Karpas-422 (cell line): ENCODE measurements around the gene KIRREL1. TPM values are rescaled to one million over a fixed set of nuclear protein-coding genes. Genes with fewer than 3 reads are reported as not detected.

Source experiments
- DNase-seq: peaks from one replicate; pipeline ENCODE4 v3.0.0-alpha.2; 2015
- H2AFZ ChIP-seq: fragments of 200-600 bp; sonication (generic); 2 replicates; pipeline ENCODE4 v1.6.1; 2014; ENCODE audit warnings: antibody characterized with exemption, low read length, mixed read lengths
- H3K27ac ChIP-seq: fragments of 200-600 bp; sonication (generic); 2 replicates; pipeline ENCODE4 v1.5.1; 2014; ENCODE audit warnings: mild to moderate bottlenecking, low read length, moderate library complexity
- H3K27me3 ChIP-seq: fragments of 200-600 bp; sonication (generic); 2 replicates; pipeline ENCODE4 v1.6.1; 2014; ENCODE audit warnings: low read length, mixed read lengths
- H3K36me3 ChIP-seq: fragments of 200-600 bp; sonication (generic); 2 replicates; pipeline ENCODE4 v1.6.1; 2014; ENCODE audit warnings: low read length, mixed read lengths; ENCODE audit not compliant: insufficient read depth
- H3K4me1 ChIP-seq: fragments of 200-600 bp; sonication (generic); 2 replicates; pipeline ENCODE4 v1.6.1; 2014; ENCODE audit warnings: mild to moderate bottlenecking, low read length, mixed read lengths
- H3K4me2 ChIP-seq: fragments of 200-600 bp; sonication (generic); 2 replicates; pipeline ENCODE4 v1.6.1; 2014; ENCODE audit warnings: low read length, low read depth, mild to moderate bottlenecking; ENCODE audit not compliant: poor library complexity, severe bottlenecking
- H3K4me3 ChIP-seq: fragments of 200-600 bp; sonication (generic); 2 replicates; pipeline ENCODE4 v1.5.1; 2014; ENCODE audit warnings: mild to moderate bottlenecking, antibody characterized with exemption, low read length, mixed read lengths
- H3K79me2 ChIP-seq: fragments of 200-600 bp; sonication (generic); 2 replicates; pipeline ENCODE4 v1.6.1; 2014; ENCODE audit warnings: mild to moderate bottlenecking, low read length, mixed read lengths
- H3K9ac ChIP-seq: fragments of 200-600 bp; sonication (generic); 2 replicates; pipeline ENCODE4 v1.6.0; 2014; ENCODE audit warnings: low read length
- H3K9me2 ChIP-seq: fragments of 200-600 bp; sonication (generic), shearing (Covaris generic); replicated peaks from 2 replicates; pipeline ENCODE4 v1.6.0; 2014; ENCODE audit warnings: mild to moderate bottlenecking, low read length, moderate library complexity; ENCODE audit not compliant: insufficient read depth
- H3K9me3 ChIP-seq: fragments of 300-700, 200-600 bp; sonication (generic); 2 replicates; pipeline ENCODE4 v1.6.1; 2014; ENCODE audit warnings: low read length, mixed read lengths
- H4K20me1 ChIP-seq: fragments of 200-600 bp; sonication (generic); 2 replicates; pipeline ENCODE4 v1.6.1; 2014; ENCODE audit warnings: mild to moderate bottlenecking, antibody characterized with exemption, low read length, low read depth; ENCODE audit not compliant: insufficient read depth
- total RNA-seq: library from RNA; depleted of rRNA; stranded (reverse); fragments of >200 nt; shearing (Covaris generic); gene quantifications from 2 replicates; pipeline ENCODE4 v1.2.3, GENCODE V29; 2014; ENCODE audit warnings: low replicate concordance

KIRREL1 gene
- total RNA-seq, 1 experiment from 2014 or later = not detected

- no peak overlapping the region for H2AFZ ChIP-seq
- H3K9ac ChIP-seq = no peak overlapping the region
- no peaks in the 10 kb centered on the region; the same call in 1 of the 2 replicates for H3K4me1 ChIP-seq
- no peaks in the 10 kb centered on the region for H3K9me3 ChIP-seq
- no peak overlapping the region for H3K27ac ChIP-seq
- H3K9me2 ChIP-seq = no peaks in the 10 kb centered on the region
- H3K36me3 ChIP-seq = no peaks in the 10 kb centered on the region
- no peak overlapping the region for H3K4me2 ChIP-seq
- no peaks in the 10 kb centered on the region for H3K27me3 ChIP-seq
- H3K4me3 ChIP-seq = no peak overlapping the region
- H4K20me1 ChIP-seq = no peaks in the 10 kb centered on the region
- no peaks in the 10 kb centered on the region for H3K79me2 ChIP-seq
- no peak for DNase-seq
Measured at GRCh38 chr1:157967205-157967604, 26.2 kb upstream of the KIRREL1 start.

- Histone ChIP-seq H4K20me1 (no peaks in the 10 kb centered on the region), H3K36me3 (no peaks in the 10 kb centered on the region), H3K9me3 (no peaks in the 10 kb centered on the region), H3K27me3 (no peaks in the 10 kb centered on the region), H3K9me2 (no peaks in the 10 kb centered on the region), H3K79me2 (no peaks in the 10 kb centered on the region), H3K4me3 (no peak overlapping the region), H2AFZ (no peak overlapping the region), H3K4me1 (no peaks in the 10 kb centered on the region; the same call in 1 of the 2 replicates), H3K4me2 (no peak overlapping the region), H3K9ac (no peak overlapping the region), H3K27ac (no peak overlapping the region)
- DNase-seq = no peak
Measured at GRCh38 chr1:157968508-157968907, 24.9 kb upstream of the KIRREL1 start.

- no peak overlapping the region for H3K4me3 ChIP-seq
- no peak overlapping the region for H3K27ac ChIP-seq
- no peak overlapping the region for H3K4me2 ChIP-seq
- H3K9me3 ChIP-seq = no peaks in the 10 kb centered on the region
- H2AFZ ChIP-seq = no peak overlapping the region
- no peaks in the 10 kb centered on the region for H3K79me2 ChIP-seq
- DNase-seq = no peak
- no peaks in the 10 kb centered on the region for H3K27me3 ChIP-seq
- no peak overlapping the region for H3K9ac ChIP-seq
- H3K36me3 ChIP-seq = no peaks in the 10 kb centered on the region
- H3K4me1 ChIP-seq = no peaks in the 10 kb centered on the region
- no peaks in the 10 kb centered on the region for H4K20me1 ChIP-seq
- H3K9me2 ChIP-seq = no peaks in the 10 kb centered on the region
Measured at GRCh38 chr1:157968946-157969345, 24.5 kb upstream of the KIRREL1 start.

- Histone ChIP-seq H3K9ac (no peak overlapping the region), H4K20me1 (no peaks in the 10 kb centered on the region), H3K4me2 (no peak overlapping the region), H3K9me2 (no peaks in the 10 kb centered on the region), H3K36me3 (no peaks in the 10 kb centered on the region), H3K4me3 (no peak overlapping the region), H3K9me3 (no peaks in the 10 kb centered on the region), H2AFZ (no peak overlapping the region), H3K79me2 (no peaks in the 10 kb centered on the region), H3K27me3 (no peaks in the 10 kb centered on the region), H3K27ac (no peak overlapping the region), H3K4me1 (no peaks in the 10 kb centered on the region)
- DNase-seq = peak; percentile 72
Measured at GRCh38 chr1:157969697-157970485, 23.6 kb upstream of the KIRREL1 start.

GRCh38 chr1:157971769-157972168 lies 21.7 kb upstream of the KIRREL1 start:
- no peak for DNase-seq
- Histone ChIP-seq H4K20me1 (no peaks in the 10 kb centered on the region), H2AFZ (no peak overlapping the region), H3K9me3 (no peaks in the 10 kb centered on the region), H3K4me1 (no peaks in the 10 kb centered on the region), H3K36me3 (no peaks in the 10 kb centered on the region), H3K4me2 (no peak overlapping the region), H3K79me2 (no peaks in the 10 kb centered on the region), H3K27ac (no peak overlapping the region), H3K4me3 (no peak overlapping the region), H3K9me2 (no peaks in the 10 kb centered on the region), H3K27me3 (no peaks in the 10 kb centered on the region), H3K9ac (no peak overlapping the region)

GRCh38 chr1:157975228-157975950 lies 18.1 kb upstream of the KIRREL1 start:
- H3K36me3 ChIP-seq = no peaks in the 10 kb centered on the region

GRCh38 chr1:157976888-157977287 lies 16.6 kb upstream of the KIRREL1 start:
- no peak for DNase-seq
- no peak overlapping the region for H3K9ac ChIP-seq
- H3K79me2 ChIP-seq = no peaks in the 10 kb centered on the region
- H3K4me2 ChIP-seq = no peak overlapping the region
- no peaks in the 10 kb centered on the region for H3K36me3 ChIP-seq
- H4K20me1 ChIP-seq = no peaks in the 10 kb centered on the region
- H3K27me3 ChIP-seq = no peaks in the 10 kb centered on the region
- H3K27ac ChIP-seq = no peak overlapping the region
- H3K4me3 ChIP-seq = no peak overlapping the region
- no peaks in the 10 kb centered on the region for H3K9me3 ChIP-seq
- H2AFZ ChIP-seq = no peak overlapping the region
- H3K4me1 ChIP-seq = no peaks in the 10 kb centered on the region
- no peaks in the 10 kb centered on the region for H3K9me2 ChIP-seq

More at GRCh38 chr1:157975228-157975950, 18.1 kb upstream of the KIRREL1 start:
- no peak overlapping the region for H3K27ac ChIP-seq
- H3K79me2 ChIP-seq = no peaks in the 10 kb centered on the region
- DNase-seq = no peak
- no peak overlapping the region for H3K9ac ChIP-seq
- H2AFZ ChIP-seq = no peak overlapping the region
- no peak overlapping the region for H3K4me3 ChIP-seq
- no peaks in the 10 kb centered on the region for H3K27me3 ChIP-seq
- no peaks in the 10 kb centered on the region for H3K4me1 ChIP-seq
- H3K9me2 ChIP-seq = no peaks in the 10 kb centered on the region
- H4K20me1 ChIP-seq = no peaks in the 10 kb centered on the region
- H3K4me2 ChIP-seq = no peak overlapping the region
- H3K9me3 ChIP-seq = no peaks in the 10 kb centered on the region

- H2AFZ ChIP-seq = no peak overlapping the region
- no peak overlapping the region for H3K4me3 ChIP-seq
Measured at GRCh38 chr1:157978586-157979403, 14.7 kb upstream of the KIRREL1 start.

More at GRCh38 chr1:157978586-157979403, 14.7 kb upstream of the KIRREL1 start:
- no peak overlapping the region for H3K9ac ChIP-seq
- H3K36me3 ChIP-seq = no peaks in the 10 kb centered on the region
- H3K9me3 ChIP-seq = no peaks in the 10 kb centered on the region
- no peak overlapping the region for H3K4me2 ChIP-seq
- no peak overlapping the region for H3K27ac ChIP-seq
- no peak for DNase-seq
- H3K79me2 ChIP-seq = no peaks in the 10 kb centered on the region
- no peaks in the 10 kb centered on the region for H4K20me1 ChIP-seq
- H3K9me2 ChIP-seq = no peaks in the 10 kb centered on the region
- H3K27me3 ChIP-seq = no peaks in the 10 kb centered on the region
- no peaks in the 10 kb centered on the region for H3K4me1 ChIP-seq
